ENCODE measurements around the gene CEP170.

CEP170 gene

GRCh38 chr1:243253926-243254232 is 1.2 kb downstream of the CEP170 start:
- Histone ChIP-seq H3K36me3 (ENCODE audit: insufficient read depth, low read length) (peaks cover 10% of the 10 kb centered on the region; the same call in 1 of the 2 replicates), H3K9ac (ENCODE audit: insufficient read length) (peak overlapping the region; percentile 79), H3K9me3 (ENCODE audit: low read depth, low read length) (0 out of 2 replicates have a peak, but pooled peaks cover 2% of the 10 kb centered on the region), H3K4me3 (peak overlapping the region; percentile 86), H3K27ac (peak overlapping the region; percentile 63; the same call in 1 of the 2 replicates)
- TF ChIP-seq POLR2AphosphoS5 (IDR thresholded peaks at IDR 0.05; ENCODE audit: borderline replicate concordance, low read depth, low read length) (no peak), EZH2 (IDR thresholded peaks at IDR 0.05) (no peak), FOXP2 (optimal IDR thresholded peaks at IDR 0.05; ENCODE audit: control extremely low read depth, extremely low read length, insufficient read depth) (no peak)
- no peak for DNase-seq (ENCODE audit: low read depth, low spot score)

DNA sequence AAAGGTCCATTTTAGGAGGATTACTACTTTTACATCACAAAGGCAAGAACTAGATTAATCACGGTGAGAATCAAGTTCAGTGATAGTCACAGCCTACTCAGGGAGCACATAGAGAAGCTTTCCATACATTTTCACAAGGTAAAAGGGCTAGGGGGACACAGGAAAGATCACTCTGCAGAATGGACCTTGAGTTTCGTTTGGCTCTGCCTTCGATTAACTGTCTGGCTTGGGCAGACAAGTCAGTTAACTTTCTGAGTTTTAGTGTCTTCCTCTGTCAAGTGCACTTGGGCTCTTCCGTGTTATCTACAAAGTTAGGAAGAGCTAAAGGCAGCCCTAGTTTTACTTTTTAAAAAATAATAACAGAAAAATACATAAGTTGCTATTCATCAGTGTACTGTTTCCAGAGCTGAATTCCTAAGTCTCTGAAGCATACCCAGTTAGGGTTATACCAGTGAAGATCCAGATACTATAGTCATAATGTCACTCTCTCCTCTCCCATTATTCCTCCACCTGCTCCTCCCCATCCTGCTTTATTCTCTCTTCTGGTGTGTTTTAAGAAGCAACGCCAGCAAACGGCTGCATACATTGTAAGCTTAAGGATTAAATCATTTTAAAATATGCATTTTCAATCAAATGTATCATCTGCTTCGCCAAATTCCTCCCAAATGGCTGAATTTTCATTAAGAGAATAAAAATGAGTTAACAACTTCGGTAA is 1.7 kb downstream of the CEP170 start:
- H3K36me3 ChIP-seq (ENCODE audit: insufficient read depth, low read length) = peaks cover 13% of the 10 kb centered on the region; the same call in 1 of the 2 replicates
- peak overlapping the region; percentile 63; the same call in 1 of the 2 replicates for H3K27ac ChIP-seq
- H3K9me3 ChIP-seq (ENCODE audit: low read depth, low read length) = 0 out of 2 replicates have a peak, but pooled peaks cover 2% of the 10 kb centered on the region
- no peak for TF ChIP-seq FOXP2 (optimal IDR thresholded peaks at IDR 0.05; ENCODE audit: control extremely low read depth, extremely low read length, insufficient read depth)
- DNase-seq (ENCODE audit: low read depth, low spot score) = no peak
- peak overlapping the region; percentile 86 for H3K4me3 ChIP-seq
- peak overlapping the region; percentile 79 for H3K9ac ChIP-seq (ENCODE audit: insufficient read length)

DNA sequence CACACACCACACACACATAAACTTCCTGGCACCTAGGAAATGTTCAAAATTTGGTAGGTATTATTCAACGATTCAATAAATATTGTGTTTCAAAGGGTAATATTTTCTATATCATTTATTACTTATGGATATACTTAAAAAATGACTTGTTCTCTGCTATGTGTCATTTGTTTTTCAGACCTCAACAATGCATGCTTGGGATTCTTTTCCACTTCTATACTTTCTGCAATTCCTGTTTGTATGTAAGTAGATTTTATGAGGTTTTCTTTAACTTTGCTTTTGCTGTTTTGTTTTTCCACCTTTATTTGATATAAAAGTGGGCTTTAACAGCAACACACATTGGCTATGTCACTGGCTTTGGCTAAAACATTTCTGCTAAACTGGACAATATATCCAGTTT is 3.5 kb downstream of the CEP170 start:
- DNase-seq (ENCODE audit: low read depth, low spot score) = no peak
- Histone ChIP-seq H3K4me3 (peak overlapping the region; percentile 86), H3K36me3 (ENCODE audit: insufficient read depth, low read length) (peaks cover 13% of the 10 kb centered on the region; the same call in 1 of the 2 replicates), H3K9me3 (ENCODE audit: low read depth, low read length) (0 out of 2 replicates have a peak, but pooled peaks cover 2% of the 10 kb centered on the region), H3K27ac (peak overlapping the region; percentile 27; the same call in 1 of the 2 replicates), H3K9ac (ENCODE audit: insufficient read length) (peak overlapping the region; percentile 35)
- TF ChIP-seq POLR2AphosphoS5 (IDR thresholded peaks at IDR 0.05; ENCODE audit: borderline replicate concordance, low read depth, low read length) (no peak), EZH2 (IDR thresholded peaks at IDR 0.05) (no peak), FOXP2 (optimal IDR thresholded peaks at IDR 0.05; ENCODE audit: control extremely low read depth, extremely low read length, insufficient read depth) (no peak)

GRCh38 chr1:243250102-243250501 is 5.0 kb downstream of the CEP170 start:
- no peak for DNase-seq (ENCODE audit: low read depth, low spot score)
- 0 out of 2 replicates have a peak, but pooled peaks cover 2% of the 10 kb centered on the region for H3K9me3 ChIP-seq (ENCODE audit: low read depth, low read length)
- H3K4me3 ChIP-seq = no peak overlapping the region
- peaks cover 18% of the 10 kb centered on the region for H3K36me3 ChIP-seq (ENCODE audit: insufficient read depth, low read length)
- no peak for TF ChIP-seq EZH2 (IDR thresholded peaks at IDR 0.05)
- TF ChIP-seq POLR2AphosphoS5 (IDR thresholded peaks at IDR 0.05; ENCODE audit: borderline replicate concordance, low read depth, low read length) = no peak
- TF ChIP-seq FOXP2 (optimal IDR thresholded peaks at IDR 0.05; ENCODE audit: control extremely low read depth, extremely low read length, insufficient read depth) = no peak
- no peak overlapping the region for H3K27ac ChIP-seq
- no peak overlapping the region for H3K9ac ChIP-seq (ENCODE audit: insufficient read length)

- no peak for DNase-seq (ENCODE audit: low read depth, low spot score)
- no peak overlapping the region for H3K4me3 ChIP-seq
- H3K9ac ChIP-seq (ENCODE audit: insufficient read length) = no peak overlapping the region
- H3K36me3 ChIP-seq (ENCODE audit: insufficient read depth, low read length) = peaks cover 22% of the 10 kb centered on the region
- TF ChIP-seq EZH2 (IDR thresholded peaks at IDR 0.05) = no peak
- no peak for TF ChIP-seq FOXP2 (optimal IDR thresholded peaks at IDR 0.05; ENCODE audit: control extremely low read depth, extremely low read length, insufficient read depth)
- TF ChIP-seq POLR2AphosphoS5 (IDR thresholded peaks at IDR 0.05; ENCODE audit: borderline replicate concordance, low read depth, low read length) = no peak
- 0 out of 2 replicates have a peak, but pooled peaks cover 2% of the 10 kb centered on the region for H3K9me3 ChIP-seq (ENCODE audit: low read depth, low read length)
- no peak overlapping the region for H3K27ac ChIP-seq
These were observed 5.9 kb downstream of the CEP170 start for GRCh38 chr1:243249214-243249613.

DNA sequence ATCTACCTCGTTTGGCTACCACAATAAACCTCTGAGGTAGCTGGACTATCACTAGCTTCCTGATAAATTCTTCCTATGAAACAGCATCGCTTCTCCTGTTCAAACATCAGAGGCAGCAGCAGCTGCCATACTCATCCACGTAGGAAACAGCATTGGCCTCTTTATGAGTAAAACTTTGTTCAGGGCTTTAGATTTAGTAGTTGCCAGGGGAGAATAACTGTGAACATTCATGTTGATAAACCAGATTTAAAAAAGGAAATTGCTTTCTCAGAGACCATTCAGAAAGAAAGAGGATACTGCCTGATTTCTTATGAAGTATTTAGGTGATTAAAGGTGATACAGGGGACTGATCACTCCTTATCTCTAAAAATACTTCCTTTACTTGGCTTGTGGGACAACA is 7.2 kb downstream of the CEP170 start:
- Histone ChIP-seq H3K36me3 (ENCODE audit: insufficient read depth, low read length) (peaks cover 32% of the 10 kb centered on the region), H3K27ac (no peak overlapping the region), H3K9me3 (ENCODE audit: low read depth, low read length) (0 out of 2 replicates have a peak, but pooled peaks cover 4% of the 10 kb centered on the region), H3K9ac (ENCODE audit: insufficient read length) (no peak overlapping the region), H3K4me3 (no peak overlapping the region)
- DNase-seq (ENCODE audit: low read depth, low spot score) = no peak
- TF ChIP-seq FOXP2 (optimal IDR thresholded peaks at IDR 0.05; ENCODE audit: control extremely low read depth, extremely low read length, insufficient read depth) (no peak), POLR2AphosphoS5 (IDR thresholded peaks at IDR 0.05; ENCODE audit: borderline replicate concordance, low read depth, low read length) (no peak), EZH2 (IDR thresholded peaks at IDR 0.05) (no peak)

- Histone ChIP-seq H3K9ac (ENCODE audit: insufficient read length) (no peak overlapping the region), H3K27ac (no peak overlapping the region), H3K36me3 (ENCODE audit: insufficient read depth, low read length) (peaks cover 38% of the 10 kb centered on the region), H3K4me3 (no peak overlapping the region), H3K9me3 (ENCODE audit: low read depth, low read length) (0 out of 2 replicates have a peak, but pooled peaks cover 4% of the 10 kb centered on the region)
- no peak for DNase-seq (ENCODE audit: low read depth, low spot score)
- TF ChIP-seq POLR2AphosphoS5 (IDR thresholded peaks at IDR 0.05; ENCODE audit: borderline replicate concordance, low read depth, low read length) (no peak), EZH2 (IDR thresholded peaks at IDR 0.05) (no peak), FOXP2 (optimal IDR thresholded peaks at IDR 0.05; ENCODE audit: control extremely low read depth, extremely low read length, insufficient read depth) (no peak)
These were observed 8.2 kb downstream of the CEP170 start for GRCh38 chr1:243246916-243247315.

- Histone ChIP-seq H3K4me3 (no peak overlapping the region), H3K9me3 (ENCODE audit: low read depth, low read length) (peaks cover 2% of the 10 kb centered on the region; the same call in 1 of the 2 replicates), H3K36me3 (ENCODE audit: insufficient read depth, low read length) (peaks cover 49% of the 10 kb centered on the region), H3K9ac (ENCODE audit: insufficient read length) (no peak overlapping the region), H3K27ac (no peak overlapping the region)
- no peak for DNase-seq (ENCODE audit: low read depth, low spot score)
- TF ChIP-seq EZH2 (IDR thresholded peaks at IDR 0.05) (no peak), FOXP2 (optimal IDR thresholded peaks at IDR 0.05; ENCODE audit: control extremely low read depth, extremely low read length, insufficient read depth) (no peak), POLR2AphosphoS5 (IDR thresholded peaks at IDR 0.05; ENCODE audit: borderline replicate concordance, low read depth, low read length) (no peak)
These were observed 10.6 kb downstream of the CEP170 start for GRCh38 chr1:243244432-243244841.
